Testis (tissue), 3 donors: ENCODE measurements around the gene PPP1R9A. TPM values are rescaled to one million over a fixed set of nuclear protein-coding genes. Genes with fewer than 3 reads are reported as not detected.

Experiments used
- DNase-seq: peaks from one replicate; pipeline ENCODE4 v3.0.0-alpha.2; 2019
- H3K27ac ChIP-seq, 2 donors: fragments of 200-600 bp; sonication (generic); one replicate each; pipeline ENCODE4 v1.5.1; 2019
- H3K27me3 ChIP-seq: fragments of 200-600 bp; sonication (generic); one replicate; pipeline ENCODE4 v1.5.1; 2019
- H3K36me3 ChIP-seq: fragments of 200-600 bp; sonication (generic); one replicate; pipeline ENCODE4 v1.5.1; 2017; ENCODE audit warnings: low read depth; ENCODE audit errors: missing control alignments
- H3K4me1 ChIP-seq: fragments of 200-600 bp; sonication (generic); one replicate; pipeline ENCODE4 v1.5.1; 2019
- H3K4me3 ChIP-seq, 2 donors: fragments of 200-600 bp; sonication (generic); one replicate each; pipeline ENCODE4 v1.5.1; 2017 to 2019
- H3K9me3 ChIP-seq: fragments of 200-600 bp; sonication (generic); one replicate; pipeline ENCODE4 v1.5.1; 2017
- POLR2A ChIP-seq: fragments of 450-650 bp; IDR thresholded peaks from one replicate; pipeline ENCODE4 v1.6.1; 2017; ENCODE audit warnings: antibody characterized with exemption, mild to moderate bottlenecking, moderate library complexity
- WGBS, 2 donors: methylation state at CpG; one replicate each; pipeline ENCODE4 v1.1.5; 2018; 5-methylcytosine and 5-hydroxymethylcytosine counted together
- intact Hi-C: fragments of 100-400 bp; cut with DNase I; formaldehyde crosslinking; loops from one replicate; pipeline ENCODE4 v1.15.1; 2023; ENCODE audit warnings: low total_unique reads
- polyA plus RNA-seq: library from polyadenylated mRNA; stranded (reverse); fragments of 350-450 nt; fragmentation: Illumina TruSeq; extraction: RNeasy Lipid Tissue Mini Kit (QIAGEN cat#74804); gene quantifications from one replicate; pipeline ENCODE4 v1.2.3, GENCODE V29; 2014; ENCODE audit warnings: low read depth, low replicate concordance; ENCODE audit not compliant: insufficient read depth
- total RNA-seq, 2 donors: library from RNA; depleted of rRNA; stranded (reverse); fragments of >200 nt; gene quantifications; one replicate each; pipeline ENCODE4 v1.2.3, GENCODE V29; 2016
- TF ChIP-seq, protein P1 (sequence below), 3 experiments: fragments of 450-650 bp in 2 of 3; fragments of 200-600 bp in 1 of 3; sonication (generic) in 1 of 3; IDR thresholded peaks; one replicate each; pipeline ENCODE4 v1.5.1; 2016 to 2019; ENCODE audit warnings: antibody characterized with exemption in 3 of 3, mild to moderate bottlenecking in 2 of 3, moderate library complexity in 1 of 3

PPP1R9A gene
- total and polyA plus RNA-seq, 3 donors from 2014 or later, result 16.7 to 47.8 (median 47.0) TPM

DNA sequence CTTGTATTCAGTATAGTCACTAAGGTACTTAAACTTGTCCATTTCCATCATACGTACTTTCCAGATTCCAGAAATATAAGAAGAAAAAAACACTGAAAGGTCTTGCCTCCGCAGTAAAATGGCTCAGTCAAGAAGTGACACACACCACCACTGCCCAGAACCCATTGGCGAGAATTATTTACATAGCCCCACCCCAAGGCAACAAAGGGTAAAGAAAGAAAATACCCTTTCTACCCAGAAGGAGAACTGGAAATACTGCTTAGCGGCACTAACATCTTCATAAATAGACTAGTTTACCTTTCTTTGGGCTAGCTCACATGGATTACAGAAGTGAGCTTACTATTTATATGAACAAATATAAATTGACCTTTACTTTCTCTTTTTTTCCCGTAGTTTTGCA lies 194.0 kb downstream of the PPP1R9A start:
- Histone ChIP-seq H3K27me3 (no peaks in the 10 kb centered on the region), H3K36me3 (no peaks in the 10 kb centered on the region), H3K27ac (no peak overlapping the region), H3K9me3 (no peaks in the 10 kb centered on the region), H3K4me1 (no peaks in the 10 kb centered on the region), H3K4me3 (no peak overlapping the region)
- intact Hi-C loops, result no loop called here
- no peak for TF ChIP-seq POLR2A
- TF ChIP-seq, protein P1, sequence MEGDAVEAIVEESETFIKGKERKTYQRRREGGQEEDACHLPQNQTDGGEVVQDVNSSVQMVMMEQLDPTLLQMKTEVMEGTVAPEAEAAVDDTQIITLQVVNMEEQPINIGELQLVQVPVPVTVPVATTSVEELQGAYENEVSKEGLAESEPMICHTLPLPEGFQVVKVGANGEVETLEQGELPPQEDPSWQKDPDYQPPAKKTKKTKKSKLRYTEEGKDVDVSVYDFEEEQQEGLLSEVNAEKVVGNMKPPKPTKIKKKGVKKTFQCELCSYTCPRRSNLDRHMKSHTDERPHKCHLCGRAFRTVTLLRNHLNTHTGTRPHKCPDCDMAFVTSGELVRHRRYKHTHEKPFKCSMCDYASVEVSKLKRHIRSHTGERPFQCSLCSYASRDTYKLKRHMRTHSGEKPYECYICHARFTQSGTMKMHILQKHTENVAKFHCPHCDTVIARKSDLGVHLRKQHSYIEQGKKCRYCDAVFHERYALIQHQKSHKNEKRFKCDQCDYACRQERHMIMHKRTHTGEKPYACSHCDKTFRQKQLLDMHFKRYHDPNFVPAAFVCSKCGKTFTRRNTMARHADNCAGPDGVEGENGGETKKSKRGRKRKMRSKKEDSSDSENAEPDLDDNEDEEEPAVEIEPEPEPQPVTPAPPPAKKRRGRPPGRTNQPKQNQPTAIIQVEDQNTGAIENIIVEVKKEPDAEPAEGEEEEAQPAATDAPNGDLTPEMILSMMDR (IDR thresholded peaks at IDR 0.05), result no peak
- 87 to 90% methylated on average over 5 of the region's 5 CpGs for WGBS, 2 donors
- no peak for DNase-seq

- TF ChIP-seq POLR2A, result no peak
- TF ChIP-seq, protein P1 (IDR thresholded peaks at IDR 0.05), result no peak
- no peaks in the 10 kb centered on the region for H3K36me3 ChIP-seq
- DNase-seq, result no peak
- H3K9me3 ChIP-seq, result no peaks in the 10 kb centered on the region
- intact Hi-C loops, result no loop called here
- H3K4me1 ChIP-seq, result no peaks in the 10 kb centered on the region
- H3K27me3 ChIP-seq, result no peaks in the 10 kb centered on the region
- H3K27ac ChIP-seq, result no peak overlapping the region
- H3K4me3 ChIP-seq, result no peak overlapping the region
- 90 to 91% methylated on average over 3 of the region's 3 CpGs for WGBS, 2 donors
Observed at GRCh38 chr7:95102662-95103061, 195.3 kb downstream of the PPP1R9A start.

DNA sequence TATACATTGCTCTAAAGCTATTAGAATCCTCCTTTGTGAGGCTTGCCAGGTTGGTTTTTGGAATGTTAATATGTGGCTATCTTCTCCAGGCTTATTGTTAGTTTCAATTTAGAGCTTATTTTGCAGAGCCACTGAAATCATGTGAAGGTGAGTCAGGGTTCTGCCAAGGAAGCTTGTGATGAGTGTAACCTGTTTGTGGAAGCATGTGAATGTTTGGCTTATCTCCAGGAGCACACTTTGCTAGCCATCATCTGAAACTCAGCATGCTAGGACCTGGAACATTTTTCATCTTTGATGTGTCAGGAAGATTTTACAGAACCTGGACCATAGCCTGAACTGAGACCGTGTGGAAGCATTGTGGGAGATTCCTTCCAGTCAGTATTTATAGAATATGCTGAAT lies 197.3 kb downstream of the PPP1R9A start:
- Histone ChIP-seq H3K27me3 (no peaks in the 10 kb centered on the region), H3K4me3 (no peak overlapping the region), H3K36me3 (no peaks in the 10 kb centered on the region), H3K9me3 (no peaks in the 10 kb centered on the region), H3K27ac (no peak overlapping the region), H3K4me1 (no peaks in the 10 kb centered on the region)
- DNase-seq, result no peak
- intact Hi-C loops, result no loop called here
- TF ChIP-seq, protein P1 (IDR thresholded peaks at IDR 0.05), result no peak
- TF ChIP-seq POLR2A, result no peak
- 36 to 41% methylated on average over 1 of the region's 1 CpG for WGBS, 2 donors

DNA sequence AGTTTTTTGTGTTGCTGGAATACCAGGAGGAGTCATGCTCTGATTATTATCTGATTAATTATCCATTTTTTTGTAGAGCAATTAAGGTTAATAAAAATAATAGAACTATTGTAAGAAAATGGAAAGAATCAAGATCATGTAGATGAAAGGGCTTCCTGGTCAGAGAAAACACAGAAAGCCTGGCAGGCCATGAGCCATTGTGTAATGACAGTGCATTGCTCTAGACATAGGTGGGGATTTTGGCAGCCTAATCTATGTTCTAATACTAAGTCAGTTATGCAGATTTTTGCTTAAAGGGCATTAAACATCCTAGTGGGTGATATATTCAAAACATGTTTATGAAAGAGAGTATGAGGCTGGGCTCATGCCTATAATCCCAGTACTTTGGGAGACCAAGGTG lies 198.2 kb downstream of the PPP1R9A start:
- Histone ChIP-seq H3K36me3 (no peaks in the 10 kb centered on the region), H3K4me1 (no peaks in the 10 kb centered on the region), H3K9me3 (no peaks in the 10 kb centered on the region), H3K27me3 (no peaks in the 10 kb centered on the region), H3K4me3 (no peak overlapping the region), H3K27ac (no peak overlapping the region)
- TF ChIP-seq, protein P1 (IDR thresholded peaks at IDR 0.05), result no peak
- no peak for TF ChIP-seq POLR2A
- no peak for DNase-seq
- intact Hi-C loops, result no loop called here

DNA sequence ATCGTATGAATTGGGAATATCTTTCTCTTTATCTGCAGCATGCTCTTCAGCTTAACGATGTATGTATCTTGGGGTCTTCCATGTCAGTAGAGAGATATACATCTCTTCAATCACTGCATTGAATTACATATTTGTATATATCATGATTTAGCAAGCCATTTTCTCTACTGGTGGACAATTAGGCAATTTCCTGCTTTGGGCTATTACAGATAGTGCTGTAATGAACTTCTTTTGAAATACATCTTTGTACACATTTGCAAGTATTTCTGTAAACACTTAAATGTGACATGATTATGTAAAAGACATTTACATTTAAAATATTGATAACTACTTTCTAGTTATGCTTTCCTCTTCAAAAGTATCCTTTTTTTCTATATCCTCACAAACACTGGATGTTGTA lies 199.0 kb downstream of the PPP1R9A start:
- H3K4me3 ChIP-seq, result no peak overlapping the region
- H3K27ac ChIP-seq, result no peak overlapping the region
- H3K9me3 ChIP-seq, result no peaks in the 10 kb centered on the region
- WGBS, 2 donors, result 96% methylated on average over 2 of the region's 2 CpGs
- H3K4me1 ChIP-seq, result no peaks in the 10 kb centered on the region
- no peak for DNase-seq
- intact Hi-C loops, result no loop called here
- H3K36me3 ChIP-seq, result no peaks in the 10 kb centered on the region
- TF ChIP-seq, protein P1 (IDR thresholded peaks at IDR 0.05), result no peak
- no peak for TF ChIP-seq POLR2A
- H3K27me3 ChIP-seq, result no peaks in the 10 kb centered on the region
